Stimulated activated CD8-positive, alpha-beta memory T cell treated with anti-CD3 and anti-CD28 coated beads, Interleukin-15, amount 100 ng/mL, for 48 hours (primary cell): ENCODE results near the gene RPL36.
A peak's percentile ranks its signal among the peaks of the same experiment; 100 is the strongest.
"Not testable (repeated sequence)": the region's sequence is repeated elsewhere in the genome, so short reads cannot be mapped to it uniquely, and the experiment has no call there.

Source experiments
- DNase-seq, 2 donors: peaks; one replicate each; pipeline ENCODE4 v3.0.0-alpha.2; 2020; ENCODE audit warnings: low read depth in 2 of 2

RPL36 gene

GRCh38 chr19:5690955-5691821 lies 1.1 kb downstream of the RPL36 start:
- peak in 1 of 2 donors; percentile 58 for DNase-seq

DNA sequence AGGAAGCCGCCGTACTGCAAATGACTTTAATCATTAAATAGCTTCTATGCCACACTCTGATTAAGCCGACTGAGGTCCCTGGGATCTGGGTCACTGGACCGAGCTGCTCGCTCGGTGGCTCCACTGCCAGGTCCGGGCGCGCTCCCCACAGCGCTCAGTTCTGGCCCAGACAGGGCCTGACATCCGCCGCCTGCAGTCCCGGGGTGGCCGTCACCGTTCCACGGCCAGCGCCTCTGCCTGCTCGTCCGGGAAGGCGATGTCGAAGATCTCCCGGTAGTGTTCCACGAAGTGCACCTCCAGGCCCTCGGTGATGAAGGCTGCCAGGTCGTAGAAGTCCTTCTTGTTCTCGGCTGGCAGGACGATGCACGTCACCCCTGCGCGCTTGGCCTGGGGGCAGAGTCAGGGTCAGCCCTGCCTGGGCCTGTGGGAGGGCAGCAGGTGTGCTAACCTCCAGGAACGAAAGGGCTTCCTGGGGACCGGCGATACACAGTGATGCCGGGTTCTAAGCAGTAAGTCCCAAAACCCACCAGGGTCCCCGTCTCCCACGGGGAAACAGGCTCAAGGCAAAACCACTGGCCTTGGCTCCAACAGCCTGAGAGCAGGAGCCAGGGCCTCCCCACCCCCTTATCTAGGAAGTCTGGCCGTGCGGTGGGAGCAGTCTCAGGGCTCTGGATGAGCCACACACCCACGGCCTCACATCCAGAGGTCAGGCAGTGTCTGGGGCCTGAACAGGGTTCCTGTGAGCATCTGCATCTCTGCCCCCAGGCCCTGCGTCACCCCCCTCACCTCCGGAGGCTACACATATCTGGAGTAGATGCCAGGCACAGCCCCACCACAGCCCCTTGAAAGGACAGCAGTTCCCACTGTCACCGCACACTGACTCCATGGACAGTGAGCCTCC lies 2.0 kb downstream of the RPL36 start:
- no peak for DNase-seq

- DNase-seq: no peak
These were observed 2.7 kb downstream of the RPL36 start for GRCh38 chr19:5692723-5693194.

DNA sequence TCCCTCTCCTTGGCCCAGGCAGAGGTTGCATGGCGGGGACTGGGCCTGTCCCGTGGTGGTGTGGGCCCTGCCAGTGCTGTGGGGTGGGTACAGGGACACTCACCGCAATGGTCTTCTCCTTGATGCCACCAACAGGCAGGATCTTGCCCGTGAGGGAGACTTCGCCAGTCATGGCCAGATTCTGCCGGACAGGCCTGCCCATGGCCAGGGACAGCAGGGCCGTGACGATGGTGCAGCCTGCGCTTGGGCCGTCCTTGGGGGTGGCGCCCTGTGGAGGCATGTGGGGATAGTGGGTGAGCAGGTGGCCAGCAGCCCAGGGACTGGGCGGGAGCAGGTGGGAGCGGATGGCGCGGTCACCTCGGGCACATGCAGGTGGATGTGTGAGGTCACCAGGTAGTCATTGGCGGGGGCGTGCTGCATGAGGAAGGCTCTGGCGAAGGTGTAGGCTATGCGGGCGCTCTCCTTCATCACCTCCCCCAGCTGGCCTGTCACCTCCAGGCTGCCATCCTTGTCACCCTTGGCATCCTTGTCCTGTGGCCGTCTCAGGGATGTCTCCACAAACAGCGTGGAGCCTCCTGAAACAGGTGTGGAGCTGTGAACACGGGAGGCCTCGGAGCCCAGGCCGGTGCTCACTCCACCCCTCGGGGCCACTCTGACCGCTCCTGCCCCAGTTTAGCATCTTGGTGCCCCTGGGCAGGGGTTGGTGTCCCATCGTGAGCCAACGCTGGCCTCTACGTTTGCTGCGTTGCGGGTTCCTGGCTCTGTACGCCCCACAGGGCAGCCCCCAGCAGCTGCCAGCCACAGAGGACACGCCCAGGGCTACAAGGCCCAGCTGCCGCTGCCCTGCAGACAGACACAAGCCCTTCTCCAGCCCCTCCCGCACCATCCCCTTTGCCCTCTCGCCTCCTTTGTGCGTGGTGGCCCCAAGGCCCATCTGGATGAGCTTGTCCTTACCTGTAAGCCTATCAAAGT lies 3.4 kb downstream of the RPL36 start:
- no peak for DNase-seq

DNA sequence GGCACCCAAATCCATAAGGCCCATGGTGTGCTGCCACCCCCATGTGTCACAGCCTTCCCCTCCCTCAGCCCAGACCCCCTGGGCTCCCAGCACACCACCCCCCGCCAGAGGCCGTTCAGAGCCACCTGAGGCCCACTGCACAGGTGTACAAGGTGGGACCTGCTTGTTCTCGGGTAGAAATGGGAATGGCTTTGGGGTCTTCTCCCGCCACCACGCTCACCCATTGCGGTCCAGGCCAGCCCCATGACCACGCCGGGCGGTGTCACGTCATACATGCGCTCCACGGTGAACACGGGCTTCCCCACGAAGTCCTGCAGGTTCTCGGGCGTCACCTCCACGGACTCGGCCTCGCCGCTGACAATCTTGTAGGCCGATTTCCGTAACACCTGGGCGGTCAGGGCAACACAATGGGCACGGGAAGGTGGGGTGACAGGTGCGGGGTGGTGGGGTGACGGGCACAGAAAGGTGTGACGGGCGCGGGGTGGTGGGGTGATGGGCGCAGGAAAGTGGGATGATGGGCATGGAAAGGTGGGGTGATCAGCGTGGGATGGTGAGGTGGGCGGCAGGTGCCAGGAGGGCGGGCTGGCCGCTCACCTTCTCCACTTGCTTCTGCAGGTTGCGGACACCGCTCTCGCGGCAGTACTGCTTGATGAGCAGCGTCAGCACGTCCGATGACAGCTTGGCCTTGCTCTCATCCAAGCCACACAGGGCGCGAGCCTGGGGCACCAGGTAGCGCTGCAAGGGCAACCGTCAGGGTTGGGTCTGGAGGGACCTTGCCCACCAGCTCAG lies 4.3 kb downstream of the RPL36 start:
- no peak for DNase-seq

DNA sequence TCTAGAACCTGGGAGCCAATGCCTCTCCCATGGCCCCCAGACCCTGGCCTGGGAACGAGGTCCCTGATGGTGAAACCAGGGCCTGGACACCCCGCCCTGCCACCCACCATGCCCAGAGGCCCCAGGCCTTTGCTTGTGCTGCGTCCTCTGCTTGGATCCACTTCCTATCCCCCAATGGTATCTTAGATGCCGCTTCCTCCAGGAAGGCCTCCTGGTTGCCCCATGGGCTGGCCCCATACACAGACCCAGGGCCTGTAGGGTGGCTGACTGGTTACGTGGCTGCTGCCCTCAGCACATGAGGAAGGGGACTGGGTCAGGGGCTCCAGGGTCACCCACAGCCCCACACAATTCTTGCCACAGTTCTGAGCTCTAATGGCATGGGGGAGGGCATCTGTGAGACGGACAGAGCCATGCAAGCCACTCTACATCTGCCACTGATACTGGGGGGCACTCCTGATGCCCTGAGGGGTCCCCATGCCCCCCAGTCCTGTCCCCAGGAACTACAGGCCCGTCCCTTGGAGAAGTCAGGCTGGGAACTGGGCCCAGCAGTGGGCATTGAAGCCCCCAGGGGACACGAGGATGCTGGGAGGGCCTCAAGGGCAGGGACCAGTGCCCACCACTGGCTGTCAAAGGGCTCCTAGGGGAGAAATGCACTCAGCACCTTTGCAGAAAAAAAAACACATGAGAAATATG lies 5.0 kb downstream of the RPL36 start:
- DNase-seq: no peak

DNA sequence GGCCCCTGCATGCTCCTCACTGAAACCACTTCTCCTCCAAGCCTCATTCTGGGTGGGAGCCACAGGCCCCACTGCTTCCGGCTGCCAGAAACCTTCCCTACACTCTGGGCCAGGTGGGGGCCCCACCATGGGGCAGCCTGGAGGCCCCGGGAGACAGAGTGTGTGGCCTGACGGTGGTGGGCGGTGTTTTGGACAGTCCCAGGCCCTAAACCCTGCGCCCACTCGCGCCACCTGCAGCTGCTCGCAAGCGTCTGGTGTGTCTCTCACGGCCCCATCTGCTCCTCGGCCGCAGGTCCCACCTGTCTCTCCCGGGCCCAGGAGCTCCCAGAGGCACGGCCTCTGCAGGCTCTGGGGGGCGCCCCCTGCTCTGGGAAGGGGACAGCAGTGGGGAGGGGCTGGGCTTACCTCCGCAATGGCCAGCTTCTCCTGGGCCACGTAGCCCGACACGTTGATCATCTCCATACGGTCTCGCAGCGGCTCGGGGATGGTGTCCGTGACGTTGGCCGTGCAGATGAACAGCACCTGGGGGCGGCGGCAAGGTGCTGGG lies 5.6 kb downstream of the RPL36 start:
- no peak for DNase-seq

- DNase-seq: no peak
These were observed 6.3 kb downstream of the RPL36 start for GRCh38 chr19:5696196-5697021.

DNA sequence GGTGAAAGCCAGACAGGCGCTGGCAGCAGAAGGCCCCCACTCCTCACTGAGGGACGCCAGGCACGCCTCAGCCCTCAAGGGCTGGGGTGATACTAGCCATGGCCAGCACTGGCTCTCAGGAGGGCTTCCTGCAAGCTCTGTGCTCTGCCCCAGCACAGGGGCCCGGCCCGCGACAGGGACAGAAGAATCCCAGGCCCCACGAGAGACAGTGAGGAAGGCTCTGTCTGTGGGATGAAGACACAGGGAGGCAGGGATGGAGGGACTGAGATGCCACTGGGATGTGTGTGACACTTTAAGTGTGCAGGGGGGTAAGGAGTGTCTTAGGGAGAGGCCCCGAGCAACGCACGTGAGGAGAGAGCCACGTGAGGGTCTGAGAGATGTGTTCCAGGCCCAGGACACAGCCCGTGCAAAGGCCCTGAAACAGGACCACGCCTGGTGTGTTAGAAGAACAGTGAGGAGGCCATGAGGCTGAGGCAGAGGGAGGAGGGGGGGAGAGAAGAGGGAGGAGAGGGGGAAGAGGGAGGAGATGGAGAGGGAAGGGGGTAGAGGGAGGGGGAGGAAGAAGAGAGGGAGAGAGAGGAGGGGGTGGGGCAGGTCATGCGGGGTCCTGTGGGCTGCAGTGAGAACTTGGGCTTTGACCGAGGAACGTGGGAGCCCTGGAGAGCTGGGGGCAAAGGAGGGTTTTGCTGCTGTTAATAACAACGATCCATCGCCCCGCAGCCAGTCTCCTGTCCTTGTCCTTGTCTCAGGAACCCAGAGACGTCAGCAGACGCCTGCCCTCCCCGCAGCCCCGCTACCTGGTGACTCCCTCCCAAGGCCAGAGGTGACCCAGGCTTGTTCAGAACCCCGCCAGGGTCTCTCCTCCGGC lies 7.2 kb downstream of the RPL36 start:
- DNase-seq: no peak

GRCh38 chr19:5697890-5698634 lies 8.0 kb downstream of the RPL36 start:
- no peak for DNase-seq

DNA sequence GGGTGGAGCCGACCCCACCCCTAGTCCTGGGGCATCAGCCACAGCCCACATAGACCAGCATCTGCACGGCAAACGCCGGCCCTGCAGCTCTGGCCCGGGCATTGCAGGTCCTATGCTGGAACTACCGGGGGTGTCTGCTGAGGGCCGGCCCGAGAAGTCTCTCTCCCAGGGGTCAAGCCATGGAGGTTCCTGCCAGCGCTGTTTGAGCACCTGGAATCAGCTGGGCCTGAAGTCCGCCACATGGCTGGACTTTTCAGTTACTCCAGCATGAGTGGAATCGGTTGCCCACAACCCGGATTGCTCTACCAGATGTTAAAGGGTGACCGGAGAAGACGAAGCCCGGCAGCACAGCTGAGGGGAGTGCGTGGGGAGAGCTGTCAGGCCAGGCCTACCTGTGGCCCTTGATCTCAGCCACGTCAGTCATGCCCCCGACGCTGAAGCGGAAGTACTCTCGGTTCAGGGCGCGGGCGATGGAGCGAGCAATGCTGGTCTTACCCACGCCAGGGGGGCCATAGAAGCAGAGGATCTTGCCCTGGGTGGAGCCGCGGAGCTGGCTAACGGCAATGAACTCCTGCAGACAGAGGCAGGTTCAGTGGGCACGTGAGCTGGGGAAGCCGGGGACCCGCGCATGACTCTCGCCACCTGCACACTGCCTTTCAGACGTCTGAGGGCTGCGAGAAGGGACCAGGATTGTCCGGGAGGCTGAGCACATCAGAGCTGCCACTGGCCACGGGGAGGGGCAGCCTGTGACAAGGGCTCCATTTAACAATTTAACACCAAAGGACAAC lies 8.7 kb downstream of the RPL36 start:
- DNase-seq: no peak

- DNase-seq: no peak
These were observed 10.5 kb downstream of the RPL36 start for GRCh38 chr19:5700455-5701092.

GRCh38 chr19:5702053-5702410 lies 11.9 kb downstream of the RPL36 start:
- not testable (repeated sequence) for DNase-seq

- DNase-seq: no peak
These were observed 14.0 kb downstream of the RPL36 start for GRCh38 chr19:5703819-5704818.

DNA sequence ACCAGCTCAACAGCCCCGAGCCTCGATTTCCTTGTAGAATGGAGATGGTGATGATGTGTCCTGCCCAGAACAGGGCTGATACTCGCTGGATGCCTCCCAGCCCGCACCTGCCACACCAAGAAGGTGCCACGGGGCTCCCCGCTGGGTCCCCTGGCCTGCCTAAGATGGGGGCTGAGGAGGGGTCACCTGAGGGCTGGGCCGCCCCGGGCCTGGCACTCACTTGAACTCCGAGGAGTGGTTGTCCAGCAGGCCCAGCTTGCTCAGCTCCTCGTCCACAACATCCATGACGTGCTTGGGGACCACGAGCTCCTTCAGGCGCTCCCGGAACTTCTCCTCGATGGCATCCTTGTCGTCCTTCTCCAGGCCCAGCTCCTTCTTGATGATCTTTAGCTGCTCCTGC lies 15.5 kb downstream of the RPL36 start:
- no peak for DNase-seq
